DOHH2 (cell line): ENCODE measurements around the gene HAUS5.

Experiments used
- H3F3A ChIP-seq: fragments of 200-600 bp; sonication (generic), shearing (Covaris generic); 2 replicates; pipeline ENCODE4 v1.6.0; 2016; ENCODE audit warnings: antibody characterized with exemption, mild to moderate bottlenecking; ENCODE audit not compliant: control insufficient read depth, insufficient read depth
- H3K27ac ChIP-seq: fragments of 200-600 bp; sonication (generic); 2 replicates; pipeline ENCODE4 v1.5.1; 2014; ENCODE audit warnings: low read depth, mild to moderate bottlenecking, low read length, moderate library complexity
- H3K27me3 ChIP-seq: fragments of 200-600 bp; sonication (generic); 2 replicates; pipeline ENCODE4 v1.6.1; 2014; ENCODE audit warnings: mild to moderate bottlenecking, low read length, mixed read lengths; ENCODE audit not compliant: control insufficient read depth
- H3K36me3 ChIP-seq: fragments of 200-600 bp; sonication (generic); 2 replicates; pipeline ENCODE4 v1.6.1; 2014; ENCODE audit warnings: mild to moderate bottlenecking, low read length, moderate library complexity, mixed read lengths; ENCODE audit not compliant: control insufficient read depth
- H3K4me1 ChIP-seq: fragments of 200-600 bp; sonication (generic); 2 replicates; pipeline ENCODE4 v1.6.1; 2014; ENCODE audit warnings: mild to moderate bottlenecking, low read length, mixed read lengths; ENCODE audit not compliant: control insufficient read depth
- H3K4me2 ChIP-seq: fragments of 200-600 bp; sonication (generic); 2 replicates; pipeline ENCODE4 v1.6.0; 2014; ENCODE audit warnings: mild to moderate bottlenecking, low read length, moderate library complexity
- H3K4me3 ChIP-seq: fragments of 200-600 bp; sonication (generic); 2 replicates; pipeline ENCODE4 v1.5.1; 2014; ENCODE audit warnings: mild to moderate bottlenecking, low read length, mixed read lengths
- H3K79me2 ChIP-seq: fragments of 200-600 bp; sonication (generic); 2 replicates; pipeline ENCODE4 v1.6.1; 2014; ENCODE audit warnings: mild to moderate bottlenecking, low read length, mixed read lengths; ENCODE audit not compliant: control insufficient read depth
- H3K9me2 ChIP-seq: fragments of 200-600 bp; sonication (generic); replicated peaks from 2 replicates; pipeline ENCODE4 v1.6.1; 2014; ENCODE audit warnings: mild to moderate bottlenecking, low read length, mixed read lengths; ENCODE audit not compliant: control insufficient read depth
- H3K9me3 ChIP-seq: fragments of 200-600 bp; sonication (generic); 2 replicates; pipeline ENCODE4 v1.6.1; 2014; ENCODE audit warnings: antibody characterized with exemption, low read length, mixed read lengths; ENCODE audit not compliant: control insufficient read depth, insufficient read depth
- H4K20me1 ChIP-seq: fragments of 200-600 bp; sonication (generic); 2 replicates; pipeline ENCODE4 v1.6.0; 2014; ENCODE audit warnings: low read depth, mild to moderate bottlenecking, antibody characterized with exemption, low read length, moderate library complexity; ENCODE audit not compliant: control insufficient read depth, insufficient read depth
- EZH2phosphoT487 ChIP-seq: fragments of 200-600 bp; sonication (generic); IDR thresholded peaks from 2 replicates; pipeline ENCODE4 v1.6.1; 2017; ENCODE audit warnings: borderline replicate concordance, mild to moderate bottlenecking, antibody characterized with exemption, low read length, moderate library complexity, mixed read lengths
- TF ChIP-seq, protein P1 (sequence below): fragments of 200-600 bp; sonication (generic); IDR thresholded peaks from one replicate; pipeline ENCODE4 v1.5.1; 2014; ENCODE audit warnings: antibody characterized with exemption, mild to moderate bottlenecking, low read depth, low read length; ENCODE audit not compliant: poor library complexity, severe bottlenecking

Gene HAUS5

DNA sequence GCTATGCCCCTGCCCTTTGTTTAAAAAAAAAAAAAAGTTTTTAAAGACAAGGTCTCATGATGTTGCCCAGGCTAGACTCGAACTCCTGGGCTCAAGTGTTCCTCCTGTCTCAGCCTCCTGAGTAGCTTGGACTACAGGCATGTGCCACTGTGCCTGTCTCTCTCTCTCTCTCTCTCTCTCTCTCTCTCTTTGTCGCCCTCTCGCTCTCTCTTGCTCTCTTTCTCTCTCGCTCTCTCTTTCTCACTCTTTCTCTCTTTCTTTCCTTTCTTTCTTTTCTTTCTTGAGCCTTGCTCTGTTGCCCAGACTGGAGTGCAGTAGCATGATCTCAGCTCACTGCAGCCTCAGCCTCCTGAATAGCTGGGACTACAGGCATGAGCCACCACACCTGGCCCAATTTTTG lies 43.1 kb downstream of the HAUS5 start:
- H3K27me3 ChIP-seq, result no peaks in the 10 kb centered on the region
- no peaks in the 10 kb centered on the region for H3K4me1 ChIP-seq
- peaks cover 53% of the 10 kb centered on the region for H3K36me3 ChIP-seq
- H3K4me2 ChIP-seq, result no peak overlapping the region
- no peaks in the 10 kb centered on the region for H3F3A ChIP-seq
- no peak overlapping the region for H3K27ac ChIP-seq
- no peaks in the 10 kb centered on the region for H3K9me3 ChIP-seq
- H3K79me2 ChIP-seq, result peaks cover 10% of the 10 kb centered on the region
- no peaks in the 10 kb centered on the region for H4K20me1 ChIP-seq
- no peak for TF ChIP-seq EZH2phosphoT487
- TF ChIP-seq, protein P1, sequence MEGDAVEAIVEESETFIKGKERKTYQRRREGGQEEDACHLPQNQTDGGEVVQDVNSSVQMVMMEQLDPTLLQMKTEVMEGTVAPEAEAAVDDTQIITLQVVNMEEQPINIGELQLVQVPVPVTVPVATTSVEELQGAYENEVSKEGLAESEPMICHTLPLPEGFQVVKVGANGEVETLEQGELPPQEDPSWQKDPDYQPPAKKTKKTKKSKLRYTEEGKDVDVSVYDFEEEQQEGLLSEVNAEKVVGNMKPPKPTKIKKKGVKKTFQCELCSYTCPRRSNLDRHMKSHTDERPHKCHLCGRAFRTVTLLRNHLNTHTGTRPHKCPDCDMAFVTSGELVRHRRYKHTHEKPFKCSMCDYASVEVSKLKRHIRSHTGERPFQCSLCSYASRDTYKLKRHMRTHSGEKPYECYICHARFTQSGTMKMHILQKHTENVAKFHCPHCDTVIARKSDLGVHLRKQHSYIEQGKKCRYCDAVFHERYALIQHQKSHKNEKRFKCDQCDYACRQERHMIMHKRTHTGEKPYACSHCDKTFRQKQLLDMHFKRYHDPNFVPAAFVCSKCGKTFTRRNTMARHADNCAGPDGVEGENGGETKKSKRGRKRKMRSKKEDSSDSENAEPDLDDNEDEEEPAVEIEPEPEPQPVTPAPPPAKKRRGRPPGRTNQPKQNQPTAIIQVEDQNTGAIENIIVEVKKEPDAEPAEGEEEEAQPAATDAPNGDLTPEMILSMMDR, result no peak
- H3K9me2 ChIP-seq, result no peaks in the 10 kb centered on the region
- no peak overlapping the region for H3K4me3 ChIP-seq

DNA sequence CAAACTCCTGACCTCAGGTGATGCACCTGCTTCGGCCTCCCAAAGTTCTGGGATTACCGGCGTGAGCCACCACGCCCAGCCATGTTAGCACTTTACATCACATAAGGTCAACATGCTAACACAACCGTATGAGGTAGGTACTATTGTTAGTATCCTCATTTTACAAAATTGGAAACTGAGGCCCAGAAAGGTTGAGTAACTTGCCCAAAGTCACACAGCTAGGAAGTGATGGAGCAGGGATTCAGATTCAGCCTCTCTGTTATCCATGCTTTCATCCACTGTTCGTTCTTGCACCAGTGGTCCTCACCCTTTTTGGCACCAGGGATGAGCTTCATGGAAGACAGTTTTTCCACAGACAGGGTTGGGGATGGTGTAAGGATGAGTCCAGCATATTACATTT lies 44.2 kb downstream of the HAUS5 start:
- peaks cover under 1% of the 10 kb centered on the region; the same call in 1 of the 2 replicates for H3K79me2 ChIP-seq
- no peak overlapping the region for H3K4me2 ChIP-seq
- H3K27me3 ChIP-seq, result no peaks in the 10 kb centered on the region
- no peaks in the 10 kb centered on the region for H4K20me1 ChIP-seq
- H3F3A ChIP-seq, result no peaks in the 10 kb centered on the region
- H3K27ac ChIP-seq, result no peak overlapping the region
- H3K9me2 ChIP-seq, result no peaks in the 10 kb centered on the region
- H3K4me1 ChIP-seq, result no peaks in the 10 kb centered on the region
- no peaks in the 10 kb centered on the region for H3K9me3 ChIP-seq
- peaks cover 45% of the 10 kb centered on the region for H3K36me3 ChIP-seq
- no peak overlapping the region for H3K4me3 ChIP-seq
- TF ChIP-seq, protein P1, result no peak
- no peak for TF ChIP-seq EZH2phosphoT487

- Histone ChIP-seq H4K20me1 (no peaks in the 10 kb centered on the region), H3K27me3 (no peaks in the 10 kb centered on the region), H3K4me2 (no peak overlapping the region), H3F3A (no peaks in the 10 kb centered on the region), H3K9me3 (no peaks in the 10 kb centered on the region), H3K4me3 (no peak overlapping the region), H3K79me2 (no peaks in the 10 kb centered on the region), H3K4me1 (no peaks in the 10 kb centered on the region), H3K9me2 (no peaks in the 10 kb centered on the region), H3K27ac (no peak overlapping the region), H3K36me3 (peaks cover 41% of the 10 kb centered on the region)
- TF ChIP-seq EZH2phosphoT487, result no peak
- TF ChIP-seq, protein P1, result no peak
Measured at GRCh38 chr19:35657904-35658700, 45.6 kb downstream of the HAUS5 start.

DNA sequence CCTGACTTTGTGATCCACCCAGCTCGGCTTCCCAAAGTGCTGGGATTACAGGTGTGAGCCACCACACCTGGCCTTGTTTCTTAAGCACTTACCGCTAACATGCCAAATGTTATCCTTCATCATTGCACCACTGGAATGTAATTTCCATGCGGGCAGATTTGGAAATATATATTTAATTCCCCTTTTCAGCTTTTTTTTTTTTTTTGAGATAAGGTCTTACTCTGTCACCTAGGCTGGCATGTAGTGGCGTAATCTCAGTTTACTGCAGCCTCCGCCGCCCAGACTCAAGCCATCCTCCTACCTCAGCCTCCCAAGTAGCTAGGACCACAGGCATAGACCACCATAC lies 49.4 kb downstream of the HAUS5 start:
- TF ChIP-seq, protein P1, result no peak
- no peak for TF ChIP-seq EZH2phosphoT487
- Histone ChIP-seq H3K27ac (no peak overlapping the region), H3K27me3 (no peaks in the 10 kb centered on the region), H3F3A (no peaks in the 10 kb centered on the region), H3K79me2 (no peaks in the 10 kb centered on the region), H3K9me3 (no peaks in the 10 kb centered on the region), H3K9me2 (no peaks in the 10 kb centered on the region), H3K36me3 (peaks cover 14% of the 10 kb centered on the region), H4K20me1 (no peaks in the 10 kb centered on the region), H3K4me1 (no peaks in the 10 kb centered on the region), H3K4me3 (no peak overlapping the region), H3K4me2 (no peak overlapping the region)
